HepG2 (cell line): ENCODE data around the gene CDKN1C. TPM values are rescaled to one million over a fixed set of nuclear protein-coding genes. Genes with fewer than 3 reads are reported as not detected.

Experiments used
- ATAC-seq: fragments of 200-7000 bp; cut with Tn5 transposase; 3 replicates; pipeline ENCODE4 v1.9.1; 2020; ENCODE audit warnings: mild to moderate bottlenecking, moderate library complexity
- BruUV-seq: library from RNA; stranded (reverse); fragments of 400-500 nt; replicated peaks from 2 replicates; lab custom pipeline; 2021; lab: Mats Ljungman, UMichigan
- CTCF ChIA-PET: fragments of 300-600 bp; formaldehyde crosslinking; extraction: SDS; loops from one replicate; lab custom pipeline; 2021; ENCODE audit warnings: low total read pairs, inconsistent platforms, low intra/inter-chr PET ratio; lab: Yijun Ruan, JAX
- POLR2A ChIA-PET: fragments of 350-600 bp; sonication (Branson Sonifier 250); formaldehyde crosslinking; loops from one replicate; lab custom pipeline; 2020; ENCODE audit warnings: antibody characterized with exemption, inconsistent platforms; lab: Yijun Ruan, JAX
- DNase-seq: peaks from one replicate; pipeline ENCODE4 v3.0.0-alpha.2; 2015; ENCODE audit warnings: low spot score
- FAIRE-seq: peaks from 3 replicates; lab custom pipeline; 2011; peaks lifted over from hg19 to GRCh38; lab: Jason Lieb, UNC
- H2AFZ ChIP-seq: one replicate; pipeline ENCODE4 v1.6.1; 2011; ENCODE audit warnings: low read length, inconsistent platforms
- H3K27ac ChIP-seq: fragments of 300-600 bp; 3 replicates; pipeline ENCODE4 v1.8.0; 2011; ENCODE audit warnings: mixed run types, mild to moderate bottlenecking, mixed read lengths, low read length, inconsistent platforms; ENCODE audit not compliant: insufficient read depth; ENCODE audit errors: extremely low read length
- H3K27me3 ChIP-seq, 2 experiments: fragments of 200-600 bp in 1 of 2; 2 replicates in 1 of 2; 3 replicates in 1 of 2; pipeline versions ENCODE4 v1.6.0 to v1.8.0; 2011; ENCODE audit warnings: low read length in 2 of 2, mild to moderate bottlenecking in 2 of 2, moderate library complexity in 2 of 2, inconsistent platforms in 1 of 2; ENCODE audit not compliant: insufficient read depth in 2 of 2, control insufficient read depth in 1 of 2
- H3K36me3 ChIP-seq, 2 experiments: fragments of 200-600 bp in 1 of 2; replicated peaks in 1 of 2; 2 replicates in 1 of 2; 3 replicates in 1 of 2; pipeline versions ENCODE4 v1.5.1 to v1.8.0; 2011; ENCODE audit warnings: low read length in 2 of 2, inconsistent platforms in 1 of 2; ENCODE audit not compliant: insufficient read depth in 2 of 2, control insufficient read depth in 1 of 2
- H3K4me1 ChIP-seq: 2 replicates; pipeline ENCODE4 v1.5.1; 2012; ENCODE audit warnings: low read length, inconsistent platforms; ENCODE audit not compliant: insufficient read depth
- H3K4me2 ChIP-seq: 2 replicates; pipeline ENCODE4 v1.6.0; 2011; ENCODE audit warnings: low read depth, low read length, inconsistent platforms
- H3K4me3 ChIP-seq, 3 experiments: fragments of 200-600 bp in 1 of 3; sonication (generic), shearing (Covaris generic) in 1 of 3; replicated peaks in 1 of 3; 2 replicates each; pipeline ENCODE4 v1.5.1; 2011 to 2016; ENCODE audit warnings: low read length in 3 of 3, inconsistent platforms in 2 of 3, low read depth in 2 of 3, mild to moderate bottlenecking in 2 of 3, control low read depth in 1 of 3, mixed read lengths in 1 of 3; ENCODE audit not compliant: insufficient read depth in 1 of 3
- H3K79me2 ChIP-seq: one replicate; pipeline ENCODE4 v1.6.1; 2011; ENCODE audit warnings: low read length, inconsistent platforms; ENCODE audit not compliant: insufficient read depth
- H3K9ac ChIP-seq: 2 replicates; pipeline ENCODE4 v1.6.0; 2011; ENCODE audit warnings: mild to moderate bottlenecking, low read depth, low read length, inconsistent platforms; ENCODE audit not compliant: insufficient read depth
- H3K9me3 ChIP-seq: 2 replicates; pipeline ENCODE4 v1.5.1; 2012; ENCODE audit warnings: mild to moderate bottlenecking, low read length
- H4K20me1 ChIP-seq: 2 replicates; pipeline ENCODE4 v1.6.0; 2011; ENCODE audit warnings: inconsistent platforms, mild to moderate bottlenecking, low read length, moderate library complexity; ENCODE audit not compliant: insufficient read depth
- MYC ChIP-seq: sonication (generic); formaldehyde crosslinking; IDR thresholded peaks from 2 replicates; pipeline ENCODE4 v1.9.0; 2021; ENCODE audit warnings: missing genetic modification reagents, borderline replicate concordance
- SMYD3 ChIP-seq: sonication (generic); formaldehyde crosslinking; IDR thresholded peaks from 2 replicates; pipeline ENCODE4 v1.8.1; 2023; ENCODE audit warnings: mild to moderate bottlenecking, missing genetic modification reagents
- ZNF383 ChIP-seq: sonication (generic); formaldehyde crosslinking; IDR thresholded peaks from 2 replicates; pipeline ENCODE4 v1.4.0; 2020; ENCODE audit warnings: missing genetic modification reagents, mild to moderate bottlenecking, borderline replicate concordance
- ZNF737 ChIP-seq: sonication (generic); formaldehyde crosslinking; IDR thresholded peaks from 2 replicates; pipeline ENCODE4 v1.5.0; 2020; ENCODE audit warnings: missing genetic modification reagents, mild to moderate bottlenecking, borderline replicate concordance
- WGBS: methylation state at CpG from one replicate; pipeline ENCODE4 v1.1.6; 2017; ENCODE audit warnings: low lambda C conversion rate; 5-methylcytosine and 5-hydroxymethylcytosine counted together
- in situ Hi-C: cut with HindIII; loops from 2 replicates; pipeline ENCODE4 v1.10.0; 2017; ENCODE audit warnings: low pct_unique_long_range_greater_than_20kb; ENCODE audit not compliant: extremely low pct_ligation_motif_present
- intact Hi-C: fragments of 100-400 bp; cut with micrococcal nuclease; formaldehyde crosslinking; loops from one replicate; pipeline ENCODE4 v1.10.0; 2022; ENCODE audit not compliant: unreplicated experiment
- polyA plus RNA-seq, 8 experiments: library from polyadenylated mRNA; depleted of rRNA in 3 of 8; stranded (reverse) in 7 of 8; unstranded in 1 of 8; fragments of >200 nt; fragmentation: Illumina TruSeq in 4 of 8; extraction: Trizol in 4 of 8; gene quantifications; 2 replicates each; pipeline versions ENCODE4 v1.2.1 to v1.2.3, GENCODE V29; 2011 to 2016; ENCODE audit warnings: low read depth in 4 of 8, missing spikeins in 1 of 8, mixed read lengths in 1 of 8; ENCODE audit not compliant: insufficient read depth in 1 of 8
- total RNA-seq, 5 experiments: library from RNA; depleted of rRNA; stranded (reverse); fragments of >200 nt; fragmentation: Illumina TruSeq; extraction: Trizol; gene quantifications; 2 replicates each; pipeline ENCODE4 v1.2.3, GENCODE V29; 2016; ENCODE audit warnings: low read depth in 1 of 5
- TF ChIP-seq, protein P1 (sequence below): sonication (generic); formaldehyde crosslinking; IDR thresholded peaks from 2 replicates; pipeline ENCODE4 v1.4.0; 2020; ENCODE audit warnings: missing genetic modification reagents, mild to moderate bottlenecking, borderline replicate concordance
- TF ChIP-seq, protein P2 (sequence below): IDR thresholded peaks from 2 replicates; pipeline ENCODE4 v1.6.1; 2016; ENCODE audit warnings: missing biosample characterization, missing genetic modification reagents, low read depth
- TF ChIP-seq, protein P3 (sequence below): sonication (generic); formaldehyde crosslinking; conservative IDR thresholded peaks from 2 replicates; pipeline ENCODE4 v1.8.0; 2022; ENCODE audit warnings: missing genetic modification reagents

CDKN1C gene
- total and polyA plus RNA-seq, 2 of the 13 experiments (the other 11 are each of a cell fraction or from before 2014, with no cell fraction given), result not detected

DNA sequence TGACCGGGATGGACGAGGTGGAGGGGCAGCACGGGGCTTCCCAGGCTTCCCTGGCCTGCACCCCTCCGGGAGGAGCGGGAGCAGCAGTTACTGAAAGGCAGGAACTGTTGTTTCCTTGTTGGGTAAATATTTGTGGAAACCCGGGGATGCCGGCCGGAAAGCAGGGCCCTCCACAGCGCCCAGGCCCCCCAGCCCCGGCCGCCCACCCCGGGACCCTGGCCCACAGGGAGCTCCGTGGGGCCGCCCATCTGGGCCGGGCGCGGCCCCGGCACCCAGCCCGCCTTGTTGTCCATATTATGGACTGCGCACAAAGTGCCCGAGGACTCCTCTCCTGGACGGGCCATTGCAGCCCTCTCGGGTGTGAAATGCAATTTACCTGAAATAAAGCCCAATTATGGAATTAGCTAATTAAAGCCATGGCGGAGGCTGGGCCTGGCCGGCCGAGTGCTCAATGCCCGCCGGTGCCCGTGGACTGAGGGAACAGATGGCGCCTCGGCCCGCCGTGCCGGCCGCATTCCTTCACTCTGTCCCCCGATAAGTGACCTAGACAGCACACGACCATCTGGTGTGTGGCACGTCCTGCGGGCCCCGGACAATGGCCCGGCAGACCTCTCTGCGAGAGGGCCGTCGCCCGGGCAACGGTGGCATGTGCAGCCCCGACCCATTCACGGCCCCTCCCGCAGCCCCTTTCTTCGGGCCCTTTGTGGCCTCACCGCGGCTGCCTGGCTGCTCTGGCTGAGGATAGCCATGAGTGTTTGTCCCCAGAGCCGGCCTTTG, 35.4 kb downstream of the CDKN1C start (continued):
- TF ChIP-seq, protein P1, sequence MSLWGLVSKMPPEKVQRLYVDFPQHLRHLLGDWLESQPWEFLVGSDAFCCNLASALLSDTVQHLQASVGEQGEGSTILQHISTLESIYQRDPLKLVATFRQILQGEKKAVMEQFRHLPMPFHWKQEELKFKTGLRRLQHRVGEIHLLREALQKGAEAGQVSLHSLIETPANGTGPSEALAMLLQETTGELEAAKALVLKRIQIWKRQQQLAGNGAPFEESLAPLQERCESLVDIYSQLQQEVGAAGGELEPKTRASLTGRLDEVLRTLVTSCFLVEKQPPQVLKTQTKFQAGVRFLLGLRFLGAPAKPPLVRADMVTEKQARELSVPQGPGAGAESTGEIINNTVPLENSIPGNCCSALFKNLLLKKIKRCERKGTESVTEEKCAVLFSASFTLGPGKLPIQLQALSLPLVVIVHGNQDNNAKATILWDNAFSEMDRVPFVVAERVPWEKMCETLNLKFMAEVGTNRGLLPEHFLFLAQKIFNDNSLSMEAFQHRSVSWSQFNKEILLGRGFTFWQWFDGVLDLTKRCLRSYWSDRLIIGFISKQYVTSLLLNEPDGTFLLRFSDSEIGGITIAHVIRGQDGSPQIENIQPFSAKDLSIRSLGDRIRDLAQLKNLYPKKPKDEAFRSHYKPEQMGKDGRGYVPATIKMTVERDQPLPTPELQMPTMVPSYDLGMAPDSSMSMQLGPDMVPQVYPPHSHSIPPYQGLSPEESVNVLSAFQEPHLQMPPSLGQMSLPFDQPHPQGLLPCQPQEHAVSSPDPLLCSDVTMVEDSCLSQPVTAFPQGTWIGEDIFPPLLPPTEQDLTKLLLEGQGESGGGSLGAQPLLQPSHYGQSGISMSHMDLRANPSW (CRISPR knock-in tag), result no peak

DNA sequence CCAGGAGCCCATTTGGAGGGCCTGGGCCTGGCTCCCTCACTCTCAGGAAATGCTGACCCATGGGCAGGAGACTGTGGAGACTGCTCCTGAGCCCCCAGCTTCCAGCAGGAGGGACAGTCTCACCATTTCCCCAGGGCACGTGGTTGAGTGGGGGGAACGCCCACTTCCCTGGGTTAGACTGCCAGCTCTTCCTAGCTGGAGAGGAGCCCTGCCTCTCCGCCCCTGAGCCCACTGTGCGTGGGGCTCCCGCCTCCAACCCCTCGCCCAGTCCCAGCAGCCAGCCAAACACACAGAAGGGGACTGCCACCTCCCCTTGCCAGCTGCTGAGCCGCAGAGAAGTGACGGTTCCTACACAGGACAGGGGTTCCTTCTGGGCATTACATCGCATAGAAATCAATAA, 37.1 kb downstream of the CDKN1C start:
- H3K4me1 ChIP-seq, result no peaks in the 10 kb centered on the region
- in situ Hi-C loops (no loop called here), intact Hi-C loops (no loop called here)
- peaks cover 18 to 87% of the 10 kb centered on the region in 2 experiments; a peak in 4 of 5 replicates for H3K27me3 ChIP-seq
- no peak overlapping the region for H2AFZ ChIP-seq
- H3K4me3 ChIP-seq, result no peak overlapping the region
- DNase-seq (no peak), ATAC-seq (no peak), FAIRE-seq (no peak)
- no peak overlapping the region for H3K9ac ChIP-seq
- H3K4me2 ChIP-seq, result no peak overlapping the region
- no peaks in the 10 kb centered on the region for H3K9me3 ChIP-seq
- ChIA-PET POLR2A (no interaction called here), CTCF (no interaction called here)
- H3K27ac ChIP-seq, result no peak overlapping the region
- no TSS peak for BruUV-seq
- WGBS, result 29% methylated on average over 9 of the region's 9 CpGs
- H3K79me2 ChIP-seq, result no peaks in the 10 kb centered on the region
- H4K20me1 ChIP-seq, result peaks cover 3% of the 10 kb centered on the region; the same call in 1 of the 2 replicates
- H3K36me3 ChIP-seq, result no peaks in the 10 kb centered on the region
- no peak for TF ChIP-seq MYC (CRISPR knock-in tag)
- no peak for TF ChIP-seq SMYD3
- TF ChIP-seq ZNF737, result no peak
- TF ChIP-seq, protein P2, sequence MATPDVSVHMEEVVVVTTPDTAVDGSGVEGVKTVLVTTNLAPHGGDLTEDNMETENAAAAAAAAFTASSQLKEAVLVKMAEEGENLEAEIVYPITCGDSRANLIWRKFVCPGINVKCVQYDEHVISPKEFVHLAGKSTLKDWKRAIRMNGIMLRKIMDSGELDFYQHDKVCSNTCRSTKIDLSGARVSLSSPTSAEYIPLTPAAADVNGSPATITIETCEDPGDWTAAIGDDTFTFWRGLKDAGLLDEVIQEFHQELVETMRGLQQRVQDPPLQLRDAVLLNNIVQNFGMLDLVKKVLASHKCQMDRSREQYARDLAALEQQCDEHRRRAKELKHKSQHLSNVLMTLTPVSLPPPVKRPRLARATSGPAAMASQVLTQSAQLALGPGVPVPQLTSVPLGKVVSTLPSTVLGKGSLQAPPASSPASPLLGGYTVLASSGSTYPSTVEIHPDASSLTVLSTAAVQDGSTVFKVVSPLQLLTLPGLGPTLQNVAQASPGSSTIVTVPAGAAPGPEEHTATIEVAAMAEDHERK, result no peak
- TF ChIP-seq, protein P3, sequence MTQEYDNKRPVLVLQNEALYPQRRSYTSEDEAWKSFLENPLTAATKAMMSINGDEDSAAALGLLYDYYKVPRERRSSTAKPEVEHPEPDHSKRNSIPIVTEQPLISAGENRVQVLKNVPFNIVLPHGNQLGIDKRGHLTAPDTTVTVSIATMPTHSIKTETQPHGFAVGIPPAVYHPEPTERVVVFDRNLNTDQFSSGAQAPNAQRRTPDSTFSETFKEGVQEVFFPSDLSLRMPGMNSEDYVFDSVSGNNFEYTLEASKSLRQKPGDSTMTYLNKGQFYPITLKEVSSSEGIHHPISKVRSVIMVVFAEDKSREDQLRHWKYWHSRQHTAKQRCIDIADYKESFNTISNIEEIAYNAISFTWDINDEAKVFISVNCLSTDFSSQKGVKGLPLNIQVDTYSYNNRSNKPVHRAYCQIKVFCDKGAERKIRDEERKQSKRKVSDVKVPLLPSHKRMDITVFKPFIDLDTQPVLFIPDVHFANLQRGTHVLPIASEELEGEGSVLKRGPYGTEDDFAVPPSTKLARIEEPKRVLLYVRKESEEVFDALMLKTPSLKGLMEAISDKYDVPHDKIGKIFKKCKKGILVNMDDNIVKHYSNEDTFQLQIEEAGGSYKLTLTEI (CRISPR knock-in tag), result no peak
- no peak for TF ChIP-seq ZNF383
